HEK293 (cell line): ENCODE results near the gene GGPS1.

Experiments used
- BCL11A ChIP-seq: fragments of 450-650 bp; formaldehyde crosslinking; IDR thresholded peaks from 2 replicates; pipeline ENCODE4 v1.5.1; 2016; ENCODE audit warnings: low read depth, missing biosample characterization, missing genetic modification characterization
- ELK4 ChIP-seq: IDR thresholded peaks from 2 replicates; pipeline ENCODE4 v1.6.1; 2011; ENCODE audit warnings: mild to moderate bottlenecking, low read depth, low read length, borderline replicate concordance
- GLIS1 ChIP-seq: fragments of 450-650 bp; formaldehyde crosslinking; IDR thresholded peaks from 2 replicates; pipeline ENCODE4 v1.5.1; 2016; ENCODE audit warnings: missing biosample characterization, missing genetic modification characterization
- HOXC10 ChIP-seq: sonication (generic); formaldehyde crosslinking; IDR thresholded peaks from 2 replicates; pipeline ENCODE4 v1.8.1; 2023; ENCODE audit warnings: mild to moderate bottlenecking, missing genetic modification reagents
- HOXD13 ChIP-seq: sonication (generic); formaldehyde crosslinking; IDR thresholded peaks from 2 replicates; pipeline ENCODE4 v1.8.0; 2022; ENCODE audit warnings: missing genetic modification reagents, borderline replicate concordance
- PRDM6 ChIP-seq: fragments of 450-650 bp; formaldehyde crosslinking; IDR thresholded peaks from 2 replicates; pipeline ENCODE4 v1.5.1; 2017; ENCODE audit warnings: missing biosample characterization, missing genetic modification characterization
- SALL2 ChIP-seq: fragments of 450-650 bp; formaldehyde crosslinking; IDR thresholded peaks from 2 replicates; pipeline ENCODE4 v1.5.0; 2017; ENCODE audit warnings: missing biosample characterization, mild to moderate bottlenecking, missing genetic modification characterization, borderline replicate concordance
- TCF7L2 ChIP-seq: IDR thresholded peaks from 2 replicates; pipeline ENCODE4 v1.6.1; 2011; ENCODE audit warnings: low read depth, mild to moderate bottlenecking, inconsistent platforms, low read length, moderate library complexity, borderline replicate concordance
- ZBTB10 ChIP-seq: fragments of 450-650 bp; formaldehyde crosslinking; IDR thresholded peaks from 2 replicates; pipeline ENCODE4 v1.5.1; 2016; ENCODE audit warnings: missing biosample characterization, missing genetic modification characterization
- ZBTB17 ChIP-seq: fragments of 450-650 bp; formaldehyde crosslinking; IDR thresholded peaks from 2 replicates; pipeline ENCODE4 v1.5.1; 2016; ENCODE audit warnings: missing biosample characterization, missing genetic modification characterization
- ZBTB44 ChIP-seq: fragments of 450-650 bp; IDR thresholded peaks from 2 replicates; pipeline ENCODE4 v1.5.1; 2018; ENCODE audit warnings: missing biosample characterization, mild to moderate bottlenecking, missing genetic modification characterization
- ZBTB49 ChIP-seq: fragments of 450-650 bp; formaldehyde crosslinking; IDR thresholded peaks from 2 replicates; pipeline ENCODE4 v1.5.1; 2016; ENCODE audit warnings: missing biosample characterization, missing genetic modification characterization, low read depth
- ZNF146 ChIP-seq: fragments of 450-650 bp; formaldehyde crosslinking; IDR thresholded peaks from 2 replicates; pipeline ENCODE4 v1.5.1; 2016; ENCODE audit warnings: missing biosample characterization, missing genetic modification characterization
- ZNF157 ChIP-seq: fragments of 450-650 bp; formaldehyde crosslinking; IDR thresholded peaks from 2 replicates; pipeline ENCODE4 v1.5.1; 2016; ENCODE audit warnings: missing biosample characterization, missing genetic modification characterization
- ZNF175 ChIP-seq: fragments of 450-650 bp; formaldehyde crosslinking; IDR thresholded peaks from 2 replicates; pipeline ENCODE4 v1.5.1; 2016; ENCODE audit warnings: missing biosample characterization, missing genetic modification characterization
- ZNF211 ChIP-seq: fragments of 450-650 bp; formaldehyde crosslinking; IDR thresholded peaks from 2 replicates; pipeline ENCODE4 v1.5.1; 2016; ENCODE audit warnings: low read depth, missing biosample characterization, missing genetic modification characterization
- ZNF23 ChIP-seq: fragments of 450-650 bp; formaldehyde crosslinking; IDR thresholded peaks from 2 replicates; pipeline ENCODE4 v1.5.1; 2016; ENCODE audit warnings: missing biosample characterization, missing genetic modification characterization, borderline replicate concordance
- ZNF341 ChIP-seq: fragments of 450-650 bp; formaldehyde crosslinking; IDR thresholded peaks from 2 replicates; pipeline ENCODE4; 2016; ENCODE audit warnings: low read depth, missing biosample characterization, missing genetic modification characterization
- ZNF391 ChIP-seq: fragments of 450-650 bp; formaldehyde crosslinking; IDR thresholded peaks from 2 replicates; pipeline ENCODE4 v1.5.1; 2016; ENCODE audit warnings: low read depth, missing biosample characterization, missing genetic modification characterization, borderline replicate concordance
- ZNF404 ChIP-seq: fragments of 450-650 bp; formaldehyde crosslinking; IDR thresholded peaks from 2 replicates; pipeline ENCODE4 v1.5.1; 2017; ENCODE audit warnings: missing biosample characterization, missing genetic modification characterization
- ZNF449 ChIP-seq: fragments of 450-650 bp; formaldehyde crosslinking; IDR thresholded peaks from 2 replicates; pipeline ENCODE4 v1.5.1; 2017; ENCODE audit warnings: missing biosample characterization, mild to moderate bottlenecking, missing genetic modification characterization, moderate library complexity
- ZNF544 ChIP-seq: fragments of 450-650 bp; formaldehyde crosslinking; IDR thresholded peaks from 2 replicates; pipeline ENCODE4 v1.5.0; 2017; ENCODE audit warnings: missing biosample characterization, missing genetic modification characterization
- ZNF596 ChIP-seq: fragments of 450-650 bp; IDR thresholded peaks from 2 replicates; pipeline ENCODE4 v1.5.0; 2018; ENCODE audit warnings: missing biosample characterization, mild to moderate bottlenecking, missing genetic modification characterization, moderate library complexity
- ZNF624 ChIP-seq: fragments of 450-650 bp; formaldehyde crosslinking; IDR thresholded peaks from 2 replicates; pipeline ENCODE4 v1.5.1; 2017; ENCODE audit warnings: missing biosample characterization, missing genetic modification characterization
- ZNF692 ChIP-seq: fragments of 450-650 bp; formaldehyde crosslinking; IDR thresholded peaks from 2 replicates; pipeline ENCODE4 v1.5.1; 2016; ENCODE audit warnings: missing biosample characterization, missing genetic modification characterization
- ZNF785 ChIP-seq: fragments of 450-650 bp; formaldehyde crosslinking; IDR thresholded peaks from 2 replicates; pipeline ENCODE4 v1.5.1; 2016; ENCODE audit warnings: missing biosample characterization, missing genetic modification characterization

Gene GGPS1

GRCh38 chr1:235326719-235327558, 1.4 kb upstream of the GGPS1 start (continued):
- TF ChIP-seq PRDM6 (tag by site-specific recombination) (no peak), ZBTB49 (no peak), ELK4 (no peak), SALL2 (no peak), ZBTB10 (tag by site-specific recombination) (no peak), ZBTB44 (tag by site-specific recombination) (peak; percentile 43; the same call in 1 of the 2 replicates), ZNF157 (tag by site-specific recombination) (no peak), ZNF341 (tag by site-specific recombination) (no peak), ZNF404 (tag by site-specific recombination) (no peak), ZNF544 (tag by site-specific recombination) (no peak), GLIS1 (peak; percentile 75), ZNF692 (tag by site-specific recombination) (no peak; the same call in 1 of the 2 replicates), ZNF23 (tag by site-specific recombination) (no peak), ZNF211 (tag by site-specific recombination) (no peak), HOXC10 (CRISPR knock-in tag) (no peak), ZNF624 (tag by site-specific recombination) (no peak), ZNF146 (tag by site-specific recombination) (0 out of 2 replicates have a peak, but pooled peaks have one; percentile 3), ZBTB17 (peak; percentile 82), BCL11A (tag by site-specific recombination) (peak; percentile 12; the same call in 1 of the 2 replicates), ZNF175 (no peak), ZNF785 (no peak), ZNF449 (tag by site-specific recombination) (no peak), TCF7L2 (no peak), HOXD13 (CRISPR knock-in tag) (no peak), ZNF391 (tag by site-specific recombination) (no peak), ZNF596 (tag by site-specific recombination) (no peak)
